ENCODE measurements around the gene TGFA.

TGFA gene

DNA sequence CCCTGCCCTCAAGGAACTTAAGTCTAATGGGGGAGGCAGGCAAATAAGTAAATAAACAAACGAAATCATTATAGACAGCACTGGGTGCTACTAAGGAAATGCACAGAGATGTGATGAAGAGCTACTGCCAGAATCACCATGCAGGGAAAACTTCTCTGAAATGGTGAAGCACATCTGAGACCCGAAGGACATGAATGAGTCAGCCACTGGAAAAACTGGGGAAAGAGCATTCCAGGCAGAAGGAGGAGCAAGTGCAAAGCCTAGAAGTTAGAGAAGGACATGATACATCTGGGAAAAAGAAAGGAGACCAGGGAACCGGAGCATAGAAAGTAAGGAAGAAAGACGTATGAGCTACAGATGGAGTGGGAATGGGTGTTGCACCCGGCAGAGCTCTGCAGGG, 56.8 kb downstream of the TGFA start:
- TF ChIP-seq, protein P1, sequence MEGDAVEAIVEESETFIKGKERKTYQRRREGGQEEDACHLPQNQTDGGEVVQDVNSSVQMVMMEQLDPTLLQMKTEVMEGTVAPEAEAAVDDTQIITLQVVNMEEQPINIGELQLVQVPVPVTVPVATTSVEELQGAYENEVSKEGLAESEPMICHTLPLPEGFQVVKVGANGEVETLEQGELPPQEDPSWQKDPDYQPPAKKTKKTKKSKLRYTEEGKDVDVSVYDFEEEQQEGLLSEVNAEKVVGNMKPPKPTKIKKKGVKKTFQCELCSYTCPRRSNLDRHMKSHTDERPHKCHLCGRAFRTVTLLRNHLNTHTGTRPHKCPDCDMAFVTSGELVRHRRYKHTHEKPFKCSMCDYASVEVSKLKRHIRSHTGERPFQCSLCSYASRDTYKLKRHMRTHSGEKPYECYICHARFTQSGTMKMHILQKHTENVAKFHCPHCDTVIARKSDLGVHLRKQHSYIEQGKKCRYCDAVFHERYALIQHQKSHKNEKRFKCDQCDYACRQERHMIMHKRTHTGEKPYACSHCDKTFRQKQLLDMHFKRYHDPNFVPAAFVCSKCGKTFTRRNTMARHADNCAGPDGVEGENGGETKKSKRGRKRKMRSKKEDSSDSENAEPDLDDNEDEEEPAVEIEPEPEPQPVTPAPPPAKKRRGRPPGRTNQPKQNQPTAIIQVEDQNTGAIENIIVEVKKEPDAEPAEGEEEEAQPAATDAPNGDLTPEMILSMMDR (IDR thresholded peaks at IDR 0.05; ENCODE audit: insufficient read depth, low read depth, low read length, missing control alignments) = peak; percentile 10
- DNase-seq (ENCODE audit: low read depth) = peak; percentile 78
- H3K4me3 ChIP-seq (ENCODE audit: low read length) = no peak overlapping the region

DNA sequence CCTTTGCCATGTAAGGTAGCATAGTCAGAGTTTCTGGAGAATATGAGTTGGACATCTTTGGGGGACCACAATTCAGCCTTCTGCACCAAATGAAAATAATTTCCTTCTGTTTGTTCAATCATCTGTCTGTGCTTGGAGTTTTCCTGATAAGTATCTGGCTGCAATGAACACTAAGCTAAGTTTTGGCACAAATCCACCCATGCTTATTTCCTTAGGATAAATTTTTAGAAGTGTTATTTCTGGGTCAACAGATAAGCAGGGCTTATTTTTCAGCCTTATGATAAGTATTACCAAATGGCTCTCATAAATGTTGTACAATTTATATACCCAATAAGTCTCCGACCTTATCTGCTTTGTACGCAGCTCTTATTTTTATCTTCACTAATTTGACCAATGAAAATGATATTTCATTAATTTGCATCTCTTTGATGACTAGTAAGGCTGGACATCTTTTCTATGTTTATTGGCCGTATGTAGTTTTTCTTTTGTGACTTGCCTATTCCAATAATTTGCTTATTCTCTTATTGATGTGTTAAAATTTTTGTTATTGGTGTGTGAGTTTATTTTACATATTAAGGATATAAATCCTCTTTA, 59.2 kb downstream of the TGFA start:
- no peak for DNase-seq (ENCODE audit: low read depth)
- TF ChIP-seq, protein P1 (IDR thresholded peaks at IDR 0.05; ENCODE audit: insufficient read depth, low read depth, low read length, missing control alignments) = no peak
- no peak overlapping the region for H3K4me3 ChIP-seq (ENCODE audit: low read length)

DNA sequence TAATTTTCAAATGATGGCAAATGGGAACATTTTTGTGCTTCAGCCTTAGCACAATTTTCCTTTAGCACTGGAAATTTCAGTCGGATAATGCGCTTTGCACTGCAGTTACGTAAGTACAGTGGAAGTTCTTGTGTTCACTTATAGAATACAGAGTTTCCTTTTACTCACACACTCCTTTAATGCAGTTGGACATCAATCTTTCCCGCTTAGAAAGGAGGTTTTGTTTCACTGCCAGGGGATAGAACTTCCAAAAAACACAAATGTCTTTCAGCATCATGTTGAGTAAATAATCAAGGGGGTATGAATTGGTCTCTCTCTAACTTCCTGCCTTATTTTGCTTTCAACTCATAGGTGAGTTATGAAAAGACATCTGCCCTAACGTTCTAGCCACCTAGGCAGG, 63.2 kb downstream of the TGFA start:
- DNase-seq (ENCODE audit: low read depth) = no peak
- TF ChIP-seq, protein P1 (IDR thresholded peaks at IDR 0.05; ENCODE audit: insufficient read depth, low read depth, low read length, missing control alignments) = no peak
- H3K4me3 ChIP-seq (ENCODE audit: low read length) = no peak overlapping the region

DNA sequence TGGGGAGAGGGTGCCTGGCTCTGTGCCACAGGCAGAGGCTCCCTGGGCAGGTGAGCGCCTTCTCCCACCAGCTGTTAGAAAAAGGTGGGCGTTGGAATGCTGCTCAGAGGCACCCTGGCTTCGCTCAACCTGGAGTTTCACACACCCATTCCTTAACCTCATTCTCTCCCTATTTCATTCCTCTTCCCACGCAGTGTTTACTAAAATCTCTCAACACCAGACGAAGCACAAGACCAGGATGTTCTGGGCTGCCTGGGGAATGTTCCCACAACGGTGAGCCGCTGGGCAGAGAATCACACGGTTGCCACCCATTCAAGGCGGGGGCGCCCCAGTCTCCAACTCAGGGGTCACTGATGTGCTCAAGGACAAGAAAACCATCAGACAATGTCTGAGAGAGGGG, 64.5 kb downstream of the TGFA start:
- peak; percentile 69 for DNase-seq (ENCODE audit: low read depth)
- no peak overlapping the region for H3K4me3 ChIP-seq (ENCODE audit: low read length)
- TF ChIP-seq, protein P1 (IDR thresholded peaks at IDR 0.05; ENCODE audit: insufficient read depth, low read depth, low read length, missing control alignments) = no peak

DNA sequence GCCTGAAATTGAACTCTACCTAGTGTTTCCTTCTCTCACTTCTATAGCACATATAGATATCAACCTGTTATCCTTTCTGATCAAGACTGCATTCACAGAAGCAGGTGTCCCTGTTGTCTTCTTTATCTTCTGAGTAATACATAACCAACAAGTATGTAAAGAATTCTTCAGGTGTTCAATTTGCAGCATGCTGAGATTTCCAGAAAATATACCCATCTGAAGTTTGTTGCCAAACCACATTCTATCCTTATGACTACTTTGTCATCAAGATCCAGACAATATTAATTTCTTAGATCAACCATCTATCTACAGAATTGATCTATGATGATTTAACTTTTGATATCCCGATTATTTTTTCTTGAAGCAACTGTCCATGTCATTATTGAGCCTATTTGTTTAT, 69.5 kb downstream of the TGFA start:
- no peak for DNase-seq (ENCODE audit: low read depth)
- TF ChIP-seq, protein P1 (IDR thresholded peaks at IDR 0.05; ENCODE audit: insufficient read depth, low read depth, low read length, missing control alignments) = no peak

DNA sequence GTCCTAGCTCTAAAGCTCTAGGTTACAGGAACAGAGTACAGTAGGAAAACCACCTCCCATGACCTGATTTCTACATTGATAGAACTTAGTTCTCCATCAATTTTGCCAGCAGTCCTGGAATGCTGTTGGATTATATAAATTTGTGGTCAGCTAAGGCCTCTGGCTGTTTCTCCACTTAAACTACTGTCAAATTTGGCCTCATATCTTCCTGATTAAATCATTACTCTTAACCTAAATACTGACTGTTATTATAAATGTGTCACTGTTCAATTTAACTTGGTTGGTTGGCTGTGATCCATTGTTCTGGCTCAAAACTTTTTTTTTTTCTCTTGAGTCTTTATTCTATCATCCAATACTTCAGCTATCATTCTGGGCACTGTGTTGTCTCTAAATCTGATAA, 71.2 kb downstream of the TGFA start:
- no peak for DNase-seq (ENCODE audit: low read depth)
- TF ChIP-seq, protein P1 (IDR thresholded peaks at IDR 0.05; ENCODE audit: insufficient read depth, low read depth, low read length, missing control alignments) = no peak
- H3K4me3 ChIP-seq (ENCODE audit: low read length) = no peak overlapping the region

More for the DNA sequence above, 69.5 kb downstream of the TGFA start:
- H3K4me3 ChIP-seq (ENCODE audit: low read length) = no peak overlapping the region

DNA sequence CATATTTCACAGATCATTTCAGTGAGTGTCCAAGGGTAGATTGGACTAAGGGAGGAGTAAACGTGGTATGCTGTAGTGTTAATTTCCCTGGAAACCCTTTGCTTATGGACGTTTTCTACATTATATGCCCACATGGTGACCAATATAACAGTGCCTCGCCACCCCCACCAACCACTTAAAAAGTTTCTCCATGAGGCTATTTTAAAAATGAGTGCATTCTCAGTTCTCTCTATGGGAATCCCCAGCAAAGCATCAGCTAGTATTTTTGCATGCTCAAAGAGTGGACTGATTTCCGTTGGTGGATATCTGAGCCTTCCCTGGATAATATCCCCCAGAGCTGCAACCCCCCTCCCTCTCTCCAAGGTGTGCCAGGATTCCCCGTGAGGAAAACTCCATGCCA, 73.2 kb downstream of the TGFA start:
- TF ChIP-seq, protein P1 (IDR thresholded peaks at IDR 0.05; ENCODE audit: insufficient read depth, low read depth, low read length, missing control alignments) = no peak
- no peak for DNase-seq (ENCODE audit: low read depth)
- no peak overlapping the region for H3K4me3 ChIP-seq (ENCODE audit: low read length)
